ENCODE data around the gene IGFLR1.
"Not testable (repeated sequence)": the region's sequence is repeated elsewhere in the genome, so short reads cannot be mapped to it uniquely, and the experiment has no call there.

Gene IGFLR1

DNA sequence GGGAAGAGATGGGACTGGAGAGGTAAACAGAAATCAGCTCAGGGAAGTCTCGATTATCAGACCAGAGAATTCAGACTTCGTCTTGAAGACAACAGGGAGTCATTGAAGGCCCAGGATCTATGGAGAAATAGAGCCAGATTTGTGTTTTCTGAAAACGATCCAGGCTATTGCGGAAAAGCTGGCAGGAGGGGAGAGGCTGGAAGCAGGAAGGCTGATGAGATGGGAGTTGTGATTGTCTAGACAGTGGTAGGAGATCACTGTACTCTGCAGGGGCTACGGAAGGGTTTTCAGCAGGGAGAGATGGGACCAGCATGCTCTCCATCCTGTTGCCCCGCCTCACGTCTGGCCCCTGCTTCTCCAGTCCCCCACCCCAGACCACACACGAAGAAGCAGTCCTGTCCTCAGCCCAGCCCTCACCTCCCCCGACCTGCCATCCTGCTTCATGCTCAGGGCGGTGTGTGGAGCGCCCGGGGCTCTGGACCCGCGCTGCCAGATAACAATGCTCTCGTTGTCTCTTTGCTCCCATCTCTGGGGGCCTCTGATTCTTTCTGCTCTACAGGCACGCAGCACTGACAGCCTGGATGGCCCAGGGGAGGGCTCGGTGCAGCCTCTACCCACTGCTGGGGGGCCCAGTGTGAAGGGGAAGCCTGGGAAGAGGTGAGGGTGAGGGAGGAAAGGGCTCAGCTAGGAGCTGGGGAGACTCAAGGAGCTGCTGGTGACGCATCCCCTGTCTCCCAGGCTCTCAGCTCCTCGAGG lies 35.0 kb upstream of the IGFLR1 start:
- DNase-seq, result no peak

DNA sequence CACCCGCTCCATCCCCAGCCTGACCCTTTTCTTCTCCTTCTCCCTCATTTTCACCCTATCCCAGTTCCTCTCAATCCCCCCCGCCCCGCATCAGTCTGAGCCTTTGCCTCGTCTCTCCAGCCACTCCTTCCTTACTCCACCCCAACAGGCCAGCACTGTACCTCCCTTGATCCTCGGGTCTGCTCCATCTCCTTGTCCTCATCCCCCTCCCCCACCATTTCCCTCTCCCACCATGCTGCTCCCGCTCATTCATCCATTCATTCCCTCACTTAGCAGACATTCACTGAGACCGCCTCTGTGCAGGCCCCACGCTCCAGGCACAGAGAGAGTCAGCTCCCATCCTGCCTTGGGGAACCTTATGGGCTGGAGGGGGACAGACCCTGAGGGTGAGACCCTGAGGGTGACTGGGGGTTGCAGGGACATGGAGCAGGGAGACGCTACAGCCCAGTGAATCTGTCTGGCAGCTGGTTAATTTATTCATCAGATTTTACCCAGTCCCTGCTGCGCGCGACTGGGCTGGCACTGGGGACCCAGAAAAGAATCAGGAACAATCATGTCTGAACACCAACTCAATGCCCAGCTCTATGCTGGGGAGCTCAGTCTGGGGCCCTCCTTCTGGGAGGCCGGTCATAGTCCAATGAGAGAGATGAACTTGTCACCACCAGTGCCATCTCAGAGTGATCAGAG lies 34.0 kb upstream of the IGFLR1 start:
- no peak for DNase-seq

DNA sequence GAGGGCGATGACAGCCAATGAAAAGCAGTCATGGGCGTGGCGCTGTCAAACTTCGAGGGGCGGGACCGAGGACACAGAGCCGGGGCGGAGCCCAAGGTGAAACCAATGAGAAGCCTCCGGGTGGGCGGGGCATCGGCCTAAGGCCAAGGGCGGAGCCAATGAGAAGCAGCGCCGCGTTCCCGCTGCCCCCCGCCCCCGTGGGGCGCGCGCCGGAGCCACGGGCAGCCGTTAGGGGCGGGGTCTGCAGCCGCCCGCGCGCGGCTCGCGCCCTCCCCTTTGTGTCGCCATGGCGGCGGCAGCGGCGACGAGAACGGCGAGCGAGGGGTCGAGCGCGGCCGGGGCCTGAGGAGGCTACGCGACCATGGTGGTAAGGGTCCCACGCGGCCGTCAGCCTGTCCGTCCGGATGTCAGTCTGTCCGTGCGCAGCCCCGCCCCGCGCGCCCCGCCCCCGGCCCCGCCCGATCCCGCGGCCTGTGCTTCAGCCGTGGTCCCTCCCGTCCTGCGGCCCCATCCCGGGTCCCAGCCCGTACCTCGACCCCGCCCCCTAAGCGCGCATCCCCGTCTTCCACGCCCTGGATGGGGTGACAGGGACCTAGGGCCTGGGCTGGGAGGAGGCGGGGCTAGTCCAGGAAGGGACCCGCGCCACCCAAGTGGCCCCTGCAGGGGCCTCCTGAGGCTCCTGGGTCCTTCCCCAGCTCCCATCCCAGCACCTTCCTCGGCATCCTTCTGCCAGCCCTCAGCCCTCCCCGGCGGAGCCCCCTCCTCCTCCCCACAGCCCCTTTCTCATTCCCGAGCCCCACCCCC lies 33.2 kb upstream of the IGFLR1 start, which contains the start of gene ARHGAP33:
TSS of gene ARHGAP33 (plus strand) at position 267 of the 804 bp plus-strand sequence. CDS start at position 362, 95 bp downstream.
- DNase-seq, result peak; percentile 98 to 99

DNA sequence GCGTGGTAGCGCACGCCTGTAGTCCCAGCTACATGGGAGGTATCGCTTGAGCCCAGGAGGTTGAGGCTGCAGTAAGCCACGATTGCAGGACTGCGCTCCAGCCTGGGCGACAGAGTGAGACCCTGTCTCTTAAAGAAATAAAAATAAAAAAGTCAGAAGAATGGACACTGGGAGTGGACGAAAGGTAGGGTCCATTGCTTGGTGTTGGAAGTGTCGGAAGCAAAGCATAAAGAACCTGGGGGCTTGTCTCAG lies 32.7 kb upstream of the IGFLR1 start:
- DNase-seq, result no peak

DNA sequence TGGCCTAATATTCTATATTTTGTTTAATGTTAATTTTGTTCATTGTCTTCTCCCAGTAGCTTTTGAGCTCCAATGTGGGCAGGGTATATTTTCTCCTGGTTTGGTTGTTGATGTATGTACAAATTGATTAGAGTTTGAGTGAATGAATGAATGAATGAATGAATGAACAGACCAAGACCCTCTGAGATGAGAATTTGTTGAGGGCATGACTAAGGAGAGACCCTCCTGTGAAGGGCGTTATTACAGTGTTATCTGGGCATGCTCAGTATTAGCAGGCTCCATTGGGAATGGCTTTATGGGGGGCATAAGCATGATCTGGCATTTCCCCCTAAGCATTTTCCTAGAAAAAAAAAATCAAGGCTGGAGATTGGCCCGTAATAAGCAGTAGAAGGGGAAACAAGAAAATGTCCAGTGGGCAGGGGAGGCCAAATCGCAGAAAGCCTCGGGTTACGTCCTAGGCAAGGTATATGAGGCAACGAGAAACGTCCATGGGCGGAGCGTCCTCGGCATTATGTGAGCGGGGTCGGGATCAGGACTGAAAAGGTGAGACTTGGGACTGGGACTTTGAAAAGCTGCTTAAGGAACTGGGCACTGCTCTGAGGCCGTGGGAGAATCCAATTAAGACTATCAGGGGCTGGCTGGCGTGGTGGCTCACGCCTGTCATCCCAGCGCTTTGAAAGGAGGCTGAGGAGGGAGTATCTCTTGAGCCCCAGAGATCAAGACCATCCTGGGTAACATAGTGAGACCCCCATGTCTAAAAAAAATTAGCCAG lies 32.2 kb upstream of the IGFLR1 start:
- no peak for DNase-seq

DNA sequence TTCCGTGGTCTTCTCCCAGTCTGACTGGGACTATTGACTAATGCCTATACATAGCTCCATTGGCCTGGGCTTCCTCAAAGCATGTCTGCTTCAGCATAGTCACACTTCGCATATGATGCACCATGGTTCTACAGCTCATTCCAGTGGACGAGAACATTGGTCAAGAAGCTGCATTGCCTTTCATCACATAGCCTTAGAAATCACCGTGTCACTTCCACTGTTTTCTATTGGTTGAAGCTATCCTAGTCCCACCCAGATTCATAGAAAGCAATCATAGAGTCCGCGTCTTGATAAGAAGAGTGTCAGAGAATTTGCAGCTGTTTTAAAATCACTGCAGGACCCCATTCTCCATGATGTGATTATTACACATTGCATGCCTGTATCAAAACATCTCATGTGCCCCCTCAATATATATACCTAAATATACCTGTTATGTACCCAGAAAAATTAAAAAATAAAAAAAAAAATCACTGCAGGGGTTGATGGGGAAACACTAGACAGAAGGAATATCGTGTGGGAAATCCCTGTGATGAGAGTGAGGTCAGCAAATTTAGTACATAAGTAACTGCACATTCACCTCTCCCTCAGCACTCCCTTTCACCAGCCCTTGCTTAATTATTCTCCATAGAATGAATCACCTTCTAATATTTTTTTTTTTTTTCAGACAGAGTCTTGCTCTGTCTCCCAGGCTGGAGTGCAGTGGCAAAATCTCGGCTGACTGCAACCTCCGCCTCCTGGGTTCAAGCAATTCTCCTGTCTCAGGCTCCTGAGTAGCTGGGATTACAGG lies 31.0 kb upstream of the IGFLR1 start:
- no peak for DNase-seq

DNA sequence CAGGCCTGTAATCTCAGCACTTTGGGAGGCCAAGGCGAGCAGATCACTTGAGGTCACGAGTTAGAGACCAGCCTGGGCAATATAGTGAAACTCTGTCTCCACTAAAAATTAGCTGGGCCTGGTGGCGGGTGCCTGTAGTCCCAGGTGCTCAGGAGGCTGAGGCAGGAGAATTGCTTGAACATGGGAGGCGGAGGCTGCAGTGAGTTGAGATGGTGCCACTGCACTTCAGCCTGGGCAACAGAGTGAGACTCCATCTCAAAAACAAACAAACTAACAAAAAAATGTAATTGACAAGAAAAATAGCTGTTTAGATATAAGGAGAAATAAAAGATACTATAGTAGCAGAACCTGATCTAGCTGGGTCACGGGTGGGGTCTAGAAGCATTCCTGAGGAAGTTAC lies 30.1 kb upstream of the IGFLR1 start:
- not testable (repeated sequence) for DNase-seq

DNA sequence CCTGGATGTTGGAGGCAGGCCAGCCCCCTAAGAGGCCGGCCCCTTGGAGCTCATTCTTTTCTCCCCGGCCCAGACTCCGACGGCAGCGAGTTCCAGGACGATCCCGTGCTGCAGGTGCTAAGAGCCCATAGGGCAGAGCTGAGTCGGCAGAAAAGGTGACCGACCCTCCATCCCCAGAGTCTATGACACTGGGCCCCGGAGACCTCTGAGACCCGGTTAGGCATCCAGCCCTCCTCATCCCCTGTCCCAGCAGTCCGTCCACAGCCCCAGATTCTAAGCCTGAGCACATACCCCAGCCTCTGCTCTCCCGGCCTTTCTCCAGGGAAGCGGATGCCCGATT lies 25.8 kb upstream of the IGFLR1 start:
- no peak for DNase-seq

DNA sequence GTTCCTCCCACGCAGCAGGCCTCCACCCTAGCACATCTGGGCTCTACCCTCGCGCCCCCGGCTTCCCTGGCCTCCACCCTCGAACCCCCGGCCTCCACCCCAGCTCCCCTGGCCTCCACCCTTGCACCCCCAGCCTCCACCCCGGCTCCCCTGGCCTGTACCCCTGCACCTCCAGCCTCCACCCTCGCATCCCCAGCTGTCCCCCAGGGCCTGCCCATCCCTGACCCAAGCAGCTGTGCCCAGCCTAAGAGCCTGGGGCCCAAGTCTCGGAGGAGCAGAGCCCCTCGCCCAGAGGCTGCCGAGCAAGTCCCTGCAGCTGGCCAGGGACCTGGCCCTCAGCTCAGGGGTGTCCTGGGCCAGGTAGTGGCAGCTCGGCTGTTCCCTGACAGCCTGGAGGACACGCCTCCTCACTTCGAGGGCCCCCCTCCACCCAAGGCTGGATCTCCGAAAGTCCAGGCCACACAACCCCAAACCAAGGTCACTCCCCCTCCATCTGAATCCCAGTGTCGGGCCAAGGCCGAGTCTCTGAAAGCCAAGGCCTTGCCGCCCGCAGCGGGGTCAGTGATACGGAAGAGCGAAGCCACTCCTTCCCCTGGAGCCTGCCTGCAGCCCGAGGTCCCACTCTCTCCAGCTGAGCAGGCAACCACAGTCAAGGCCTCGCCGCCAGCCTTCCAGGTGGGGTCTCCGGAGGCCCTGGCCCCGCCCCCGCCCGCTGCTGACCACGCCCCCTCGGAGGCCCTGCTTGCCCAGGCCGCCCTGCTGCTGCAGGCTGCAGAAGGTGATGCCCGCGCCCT lies 25.2 kb upstream of the IGFLR1 start:
- DNase-seq, result no peak

DNA sequence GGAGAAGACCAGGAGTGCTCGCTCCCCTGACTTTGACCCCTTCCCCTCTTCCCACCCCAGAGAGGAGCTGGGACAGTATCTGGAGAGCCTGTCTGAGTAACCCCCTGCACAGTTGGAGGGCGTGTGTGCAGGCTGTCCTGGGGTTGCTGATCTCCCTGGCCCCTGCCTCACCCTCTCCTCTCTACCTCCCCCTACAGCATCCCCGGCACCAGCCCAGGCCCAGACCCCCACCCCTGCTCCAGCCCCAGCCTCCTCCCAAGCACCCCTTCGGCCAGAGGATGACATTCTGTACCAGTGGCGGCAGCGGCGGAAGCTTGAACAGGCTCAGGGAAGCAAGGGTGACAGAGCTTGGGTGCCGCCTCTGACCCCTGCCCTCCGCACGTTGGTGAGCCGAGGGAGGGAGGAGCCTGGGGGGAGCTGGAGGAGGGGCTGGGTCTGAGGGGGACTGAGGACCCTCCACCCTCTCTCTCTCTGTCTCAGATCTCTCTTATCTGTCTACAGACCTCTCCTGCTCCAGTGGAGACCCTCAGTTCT lies 24.4 kb upstream of the IGFLR1 start:
- DNase-seq, result no peak

DNA sequence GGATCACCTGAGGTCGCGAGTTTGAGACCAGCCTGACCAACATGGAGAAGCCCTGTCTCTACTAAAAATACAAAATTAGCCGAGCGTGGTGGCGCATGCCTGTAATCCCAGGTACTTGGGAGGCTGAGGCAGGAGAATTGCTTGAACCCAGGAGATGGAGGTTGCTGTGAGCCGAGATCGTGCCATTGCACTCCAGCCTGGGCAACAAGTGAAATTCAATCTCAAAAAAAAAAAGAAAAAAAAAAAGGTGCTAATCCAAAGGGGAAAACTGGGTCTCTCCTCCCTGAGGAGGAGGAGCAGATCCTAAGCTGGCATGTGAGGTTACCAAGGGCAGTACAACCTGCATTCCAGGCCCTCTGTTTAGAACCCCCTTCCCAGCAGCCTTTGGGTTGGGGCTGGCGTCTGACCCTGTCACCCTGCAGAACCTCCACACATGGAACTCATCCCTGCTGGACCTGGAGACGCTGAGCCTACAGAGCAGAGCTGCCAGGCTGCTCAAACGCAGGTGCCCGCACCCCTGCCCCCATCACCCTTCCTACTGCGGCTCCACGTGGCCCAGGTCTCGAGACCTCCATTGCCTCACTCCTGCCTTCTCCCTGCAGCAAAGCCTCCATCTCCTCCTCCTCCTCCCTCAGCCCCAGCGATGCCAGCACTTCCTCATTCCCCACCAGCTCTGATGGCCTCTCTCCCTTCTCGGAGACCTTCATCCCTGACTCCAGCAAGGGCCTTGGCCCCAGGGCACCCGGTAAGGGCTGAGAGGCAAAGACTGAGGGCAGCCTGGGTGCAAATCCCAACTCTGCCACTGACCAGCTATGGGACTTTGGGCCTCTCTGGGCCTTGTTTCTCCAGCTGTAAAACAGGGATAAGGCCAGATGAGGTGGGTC lies 22.4 kb upstream of the IGFLR1 start:
- no peak for DNase-seq

GRCh38 chr19:35760711-35761349 lies 18.6 kb upstream of the IGFLR1 start:
- DNase-seq, result no peak

DNA sequence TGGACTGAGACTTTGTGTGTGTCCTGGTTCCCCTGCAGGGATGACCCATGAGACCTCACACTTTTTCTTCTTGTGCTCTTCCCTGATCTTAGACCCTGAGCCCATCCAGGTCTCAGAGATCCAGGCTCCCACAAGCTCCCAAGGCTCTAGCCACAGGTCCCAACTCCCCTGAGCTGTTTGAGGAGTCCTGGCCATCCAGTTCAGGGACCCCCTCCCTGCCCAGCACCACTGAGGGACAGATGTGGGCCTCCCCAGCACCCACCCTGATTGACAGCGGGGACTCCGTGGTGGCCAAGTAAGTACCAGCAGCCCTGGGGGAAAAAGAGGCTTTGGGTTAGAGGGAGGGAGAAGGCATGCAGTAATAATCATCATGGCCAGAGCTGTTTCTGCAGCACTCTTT lies 17.4 kb upstream of the IGFLR1 start:
- no peak for DNase-seq

GRCh38 chr19:35757749-35758608 lies 15.7 kb upstream of the IGFLR1 start, which contains the start of gene PROSER3:
Gene PROSER3, plus strand, starts transcription at chr19:35758176. Its CDS starts 40 bp downstream, at chr19:35758216.
- DNase-seq, result peak; percentile 99 to 100

- DNase-seq, result no peak
Observed at GRCh38 chr19:35757231-35757748, 15.0 kb upstream of the IGFLR1 start.

DNA sequence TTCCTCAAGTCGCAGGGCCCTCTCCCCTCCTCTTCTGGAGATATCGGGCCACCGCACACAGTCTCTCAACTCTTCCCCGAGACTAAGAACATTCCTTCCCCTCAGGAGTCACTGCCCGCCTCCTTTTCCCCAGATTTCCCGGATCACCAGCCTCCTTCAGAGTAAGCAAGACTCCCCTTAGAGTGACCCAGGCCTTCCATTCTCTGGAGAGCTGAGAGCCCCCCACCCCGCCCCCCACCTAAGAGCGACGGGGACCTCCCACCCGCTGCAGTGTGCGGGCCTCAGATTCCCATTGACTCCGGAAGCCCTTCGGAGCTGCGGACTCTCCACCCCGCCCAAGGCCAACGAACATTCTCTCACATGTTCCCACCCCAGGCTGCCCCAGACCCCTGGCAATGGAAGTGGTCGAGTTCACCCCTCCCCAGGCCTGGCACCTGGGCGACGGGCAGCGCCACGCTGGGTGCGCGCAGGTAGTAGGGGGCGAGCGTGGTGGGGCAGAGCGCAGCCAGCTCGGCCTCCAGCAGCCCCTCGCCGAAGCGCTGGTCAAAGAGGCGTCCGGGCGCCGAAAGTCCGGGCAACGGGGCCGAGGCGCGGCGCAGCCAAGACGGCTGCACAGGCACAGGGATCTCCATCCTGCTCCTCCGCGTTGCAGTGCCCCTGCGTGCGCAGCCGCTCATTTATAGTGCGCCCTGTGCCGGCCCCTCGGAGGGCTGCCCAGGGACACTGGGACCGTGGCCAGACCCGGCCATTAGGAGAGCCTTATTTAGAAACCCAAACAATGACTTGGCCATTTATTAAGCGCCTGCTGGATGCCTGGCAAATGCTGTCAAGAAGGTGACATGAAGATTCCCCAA lies 14.4 kb upstream of the IGFLR1 start, which contains the start of gene HSPB6:
TSS of gene HSPB6 (minus strand) at position 653 of the 854 bp plus-strand sequence. CDS start at position 632, 21 bp downstream.
- DNase-seq, result no peak
